GM18502 (cell line): ENCODE results near the gene LCE3E.
"Not testable (repeated sequence)": the region's sequence is repeated elsewhere in the genome, so short reads cannot be mapped to it uniquely, and the experiment has no call there.

Source experiments
- ATAC-seq: cut with Tn5 transposase; IDR thresholded peaks from one replicate; pipeline ENCODE4 v1.9.1; 2021; ENCODE audit warnings: mild to moderate bottlenecking; ENCODE audit not compliant: unreplicated experiment, poor library complexity

The LCE3E gene, protein sequence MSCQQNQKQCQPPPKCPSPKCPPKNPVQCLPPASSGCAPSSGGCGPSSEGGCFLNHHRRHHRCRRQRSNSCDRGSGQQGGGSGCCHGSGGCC

DNA sequence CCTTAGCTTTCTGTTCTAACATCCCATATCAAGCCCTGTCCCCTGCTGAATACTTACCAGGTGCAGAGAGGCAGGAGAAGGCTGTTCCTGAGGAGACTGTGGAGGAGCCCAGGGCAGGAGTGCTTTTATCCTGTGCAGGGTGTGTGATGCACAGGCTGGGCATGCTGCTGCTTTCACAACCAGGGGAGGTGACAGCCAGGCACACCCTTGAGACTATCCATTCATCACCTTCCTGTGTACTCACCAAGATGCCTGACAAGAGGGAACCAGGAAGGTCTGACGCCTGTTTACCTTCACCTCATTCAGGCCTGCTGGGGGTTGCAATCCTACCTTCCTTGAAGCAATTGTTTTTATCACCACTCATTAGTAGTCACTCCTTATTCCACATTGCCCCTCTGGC lies at the start of gene LCE3E:
Gene LCE3E, minus strand, starts transcription at position 100 of the 400 bp plus-strand sequence. CDS start 572 bp downstream, outside the sequence.
- ATAC-seq: no peak

GRCh38 chr1:152613511-152613910 lies 46.9 kb upstream of the LCE3E start, which contains the start of gene LCE3B:
Gene LCE3B, plus strand, starts transcription at chr1:152613811. Its CDS starts 0 bp downstream, at chr1:152613811.
- ATAC-seq: no peak

GRCh38 chr1:152599934-152600333 lies 33.4 kb upstream of the LCE3E start, which contains the start of gene LCE3C:
Gene LCE3C, plus strand, starts transcription at chr1:152600234. Its CDS starts 498 bp downstream, at chr1:152600732.
- no peak for ATAC-seq

DNA sequence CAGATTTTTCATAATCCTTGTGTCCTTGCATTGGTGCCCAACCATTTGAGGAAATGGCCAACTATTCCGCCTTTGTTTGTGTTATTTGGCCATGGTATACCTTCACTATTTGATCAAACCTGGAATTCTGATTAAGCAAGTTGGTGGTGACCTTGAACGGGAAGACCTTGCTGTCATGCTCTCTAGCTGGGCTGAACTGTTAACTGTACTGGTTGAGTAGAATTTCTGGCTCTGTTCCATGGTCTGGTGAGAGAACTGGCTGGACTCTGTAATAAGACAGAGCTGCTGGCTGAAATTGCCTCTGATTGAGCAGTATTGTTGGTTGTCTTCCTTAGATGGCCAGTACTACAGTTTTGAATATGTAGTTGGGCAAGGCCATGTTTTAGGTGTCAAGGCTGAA lies 30.4 kb upstream of the LCE3E start:
- ATAC-seq: no peak

DNA sequence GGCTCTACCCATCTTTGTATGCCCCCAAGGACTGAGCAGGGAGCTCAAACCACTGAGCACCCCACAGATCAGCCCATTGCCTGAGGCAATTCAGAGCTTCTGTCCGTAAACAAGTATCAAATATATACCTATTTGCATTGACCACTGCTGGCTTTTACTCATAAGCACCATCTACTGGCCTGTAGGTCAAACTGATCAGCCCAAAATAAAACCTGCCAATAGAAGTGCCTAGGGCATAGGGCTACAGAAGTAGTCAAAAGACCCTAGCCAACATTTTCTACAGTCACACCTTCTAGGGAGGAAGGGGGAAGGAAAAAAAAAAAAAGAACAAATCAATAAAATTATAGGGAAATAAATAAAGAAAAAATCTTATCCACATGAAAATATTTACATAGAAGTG lies 19.0 kb upstream of the LCE3E start:
- no peak for ATAC-seq

DNA sequence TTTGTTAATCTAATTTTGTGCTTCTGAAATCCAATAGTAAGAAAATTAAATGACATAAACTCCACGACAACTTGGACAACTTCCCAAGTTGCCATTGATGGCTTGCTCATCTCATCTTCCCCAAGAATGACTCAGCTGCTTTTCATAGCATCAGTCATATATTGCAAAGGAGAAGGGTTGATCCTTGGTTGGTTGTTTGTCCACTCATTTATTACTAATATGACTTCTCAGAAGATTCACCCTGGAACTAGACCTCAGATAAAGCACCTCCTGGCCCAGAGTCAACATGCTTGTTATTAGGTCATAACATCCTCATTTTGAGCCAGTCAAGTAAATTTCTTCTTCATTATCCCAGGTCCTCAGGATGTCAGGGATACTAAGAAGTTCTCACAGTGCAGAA lies 16.1 kb upstream of the LCE3E start:
- ATAC-seq: no peak

- no peak for ATAC-seq
These were observed 13.9 kb upstream of the LCE3E start, which contains the start of gene LCE3D for GRCh38 chr1:152580433-152580832. Gene LCE3D, minus strand, starts transcription at chr1:152580516. Its CDS starts 580 bp downstream, at chr1:152579936.

DNA sequence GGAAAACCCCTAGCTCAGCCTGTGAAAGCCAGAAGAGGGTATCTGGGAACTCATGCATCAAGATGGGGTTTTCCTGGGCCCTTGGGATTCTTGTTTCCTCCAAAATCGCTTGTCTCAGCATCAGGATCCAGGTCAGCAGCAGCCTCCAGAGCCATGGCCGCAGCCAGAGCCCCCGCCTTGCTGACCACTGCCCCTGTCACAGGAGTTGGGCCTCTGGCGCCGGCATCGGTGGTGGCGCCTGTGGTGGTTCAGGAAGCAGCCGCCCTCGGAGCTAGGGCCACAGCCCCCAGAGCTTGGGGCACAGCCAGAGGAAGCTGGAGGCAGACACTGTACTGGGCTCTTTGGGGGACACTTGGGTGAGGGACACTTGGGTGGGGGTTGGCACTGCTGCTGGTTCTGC lies 12.9 kb upstream of the LCE3E start:
- not testable (repeated sequence) for ATAC-seq

DNA sequence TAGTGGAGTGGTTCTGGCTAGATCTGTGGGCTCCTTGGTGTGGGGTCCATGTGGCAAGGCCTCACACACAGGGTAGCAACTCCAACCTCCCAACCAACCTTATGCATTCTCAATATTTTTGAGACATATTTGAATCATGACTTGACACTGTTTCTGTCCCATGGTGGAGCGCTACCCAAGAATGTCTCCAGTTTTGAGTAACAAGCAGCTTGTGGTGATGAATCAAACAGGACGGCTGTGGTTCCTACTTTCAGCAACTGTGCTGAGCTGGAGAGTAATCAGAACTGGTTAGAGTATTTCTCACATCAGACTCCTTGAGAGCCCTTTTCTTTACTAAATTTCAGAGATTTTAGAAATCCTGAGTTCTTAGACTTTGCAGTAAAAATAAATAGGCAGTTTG lies 10.6 kb upstream of the LCE3E start:
- no peak for ATAC-seq

- no peak for ATAC-seq
These were observed 905 bp downstream of the LCE3E start for GRCh38 chr1:152565535-152566215.

DNA sequence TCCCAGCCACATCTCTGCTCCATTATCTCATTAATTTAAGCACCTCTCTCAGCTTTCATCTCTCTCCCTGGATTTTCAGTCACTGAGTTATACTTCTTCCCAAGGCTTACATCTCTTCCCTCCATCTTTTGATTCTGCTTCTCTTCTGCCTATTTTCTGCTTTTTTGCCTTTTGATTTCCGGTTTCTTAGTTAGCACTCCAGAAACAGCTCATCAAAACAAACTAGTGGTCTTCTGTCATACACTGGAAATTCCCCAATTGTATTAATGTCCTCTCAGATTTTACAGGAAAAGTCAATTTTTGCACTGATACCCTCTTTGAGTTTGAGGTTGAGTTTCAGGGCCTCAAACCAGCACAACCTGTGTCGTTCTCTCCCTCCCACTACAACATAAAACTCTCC lies 1.5 kb downstream of the LCE3E start:
- no peak for ATAC-seq

- ATAC-seq: not testable (repeated sequence)
These were observed 18.2 kb downstream of the LCE3E start for GRCh38 chr1:152548358-152548757.

DNA sequence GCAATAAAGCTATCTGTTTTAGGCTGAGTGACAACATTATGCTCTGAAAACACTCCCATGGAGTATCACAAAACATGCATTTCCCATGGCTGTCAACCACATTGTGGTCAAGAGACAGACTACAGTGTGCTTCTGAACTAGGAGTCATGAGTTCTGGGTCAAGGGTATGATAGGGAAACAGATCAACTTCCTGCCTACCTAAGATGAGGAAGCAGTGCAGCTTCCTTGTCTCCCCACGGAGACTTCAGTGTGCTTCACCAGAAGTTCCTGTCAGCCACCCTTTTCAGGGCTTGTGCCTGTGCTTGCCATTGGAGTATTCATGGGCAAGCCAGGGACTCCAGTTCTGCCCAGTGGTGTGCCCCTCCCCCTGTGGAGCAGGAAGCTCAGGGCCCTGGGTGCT lies 19.9 kb downstream of the LCE3E start:
- no peak for ATAC-seq

GRCh38 chr1:152543820-152544219 lies 22.8 kb downstream of the LCE3E start:
- no peak for ATAC-seq

DNA sequence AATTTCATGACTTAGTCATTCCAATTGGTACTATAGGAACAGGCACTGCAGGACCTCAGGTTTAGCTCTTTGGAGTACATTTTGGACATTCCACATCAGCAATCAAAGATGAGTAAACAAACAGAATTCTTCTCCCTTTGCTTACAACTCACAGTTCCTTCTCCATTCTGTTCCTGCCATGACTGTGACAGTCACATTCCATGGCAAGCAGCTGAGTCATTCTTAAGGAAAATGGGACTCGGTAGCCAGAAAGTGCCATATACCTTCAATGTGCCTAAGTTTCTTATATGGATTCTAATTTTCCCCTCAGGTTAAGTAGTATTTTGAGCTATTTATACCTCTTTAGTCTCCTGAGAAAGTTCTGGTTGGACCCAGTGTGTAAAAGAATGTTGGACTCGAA lies 26.7 kb downstream of the LCE3E start:
- ATAC-seq: no peak

DNA sequence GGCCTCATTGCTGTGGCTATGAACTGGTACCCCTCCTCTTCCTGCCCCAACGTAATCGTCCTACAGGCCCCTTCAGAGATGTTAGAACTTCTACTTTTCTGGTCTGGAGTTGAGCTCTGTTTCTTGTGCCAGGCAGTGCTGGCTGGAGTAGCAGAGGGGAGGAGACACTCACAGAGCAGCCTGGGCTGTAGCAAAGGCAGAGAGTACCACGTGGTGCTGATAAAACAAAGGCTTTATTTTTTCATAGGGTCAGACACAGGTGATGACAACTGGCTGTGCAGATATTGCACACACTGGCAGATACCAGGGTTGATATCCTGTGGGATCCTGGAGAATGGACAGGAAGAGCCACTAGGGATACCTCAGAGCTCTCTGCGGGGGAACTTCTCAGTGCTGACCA lies 29.1 kb downstream of the LCE3E start:
- no peak for ATAC-seq

DNA sequence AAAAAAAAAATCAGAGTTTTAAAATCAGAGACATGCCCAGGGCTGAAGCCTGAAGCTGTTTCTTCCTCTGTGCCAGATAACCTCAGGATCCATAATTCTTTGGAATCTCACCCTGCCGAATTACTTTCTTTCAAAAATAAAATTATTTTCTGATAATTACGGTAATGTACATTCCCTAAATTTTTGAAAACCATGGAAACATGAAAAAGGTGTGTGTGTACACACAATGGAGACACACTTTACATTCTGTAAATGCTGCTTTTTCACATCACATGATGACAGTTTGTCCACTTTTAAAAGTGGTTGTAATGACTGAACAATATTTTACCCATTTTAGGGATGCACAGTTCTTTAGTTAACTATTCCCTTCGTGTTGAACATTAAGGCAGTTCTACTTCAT lies 30.8 kb downstream of the LCE3E start:
- no peak for ATAC-seq

DNA sequence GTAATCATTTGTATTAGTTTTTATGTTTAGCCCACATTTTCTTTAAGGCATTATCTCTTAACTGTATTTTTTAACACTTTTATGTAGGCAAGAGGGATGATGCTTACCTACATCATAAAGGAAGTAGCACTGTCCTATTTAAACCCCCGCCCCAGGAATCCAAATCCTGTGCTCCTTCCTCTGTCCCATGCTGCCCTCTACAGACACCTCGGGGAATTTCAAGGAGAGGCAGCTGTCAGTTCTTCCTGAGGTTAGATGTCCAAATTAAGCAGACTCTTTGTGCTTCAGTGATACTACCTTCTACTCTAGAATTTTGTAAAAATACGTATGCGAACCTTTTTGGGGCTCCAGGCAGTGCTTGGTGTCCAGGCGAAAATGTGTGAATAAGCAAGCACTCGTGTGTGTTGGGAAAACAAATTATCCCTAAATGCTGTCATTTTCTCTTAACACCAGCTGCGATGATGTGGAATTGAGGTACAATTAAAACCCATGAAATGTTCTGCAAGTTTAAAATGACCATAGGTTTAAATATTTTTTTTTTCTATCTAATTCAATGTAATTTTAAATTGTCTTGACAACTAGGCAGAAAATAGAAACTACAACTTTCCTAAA lies 33.1 kb downstream of the LCE3E start:
- ATAC-seq: no peak

GRCh38 chr1:152525080-152525641 lies 41.4 kb downstream of the LCE3E start:
- ATAC-seq: no peak

DNA sequence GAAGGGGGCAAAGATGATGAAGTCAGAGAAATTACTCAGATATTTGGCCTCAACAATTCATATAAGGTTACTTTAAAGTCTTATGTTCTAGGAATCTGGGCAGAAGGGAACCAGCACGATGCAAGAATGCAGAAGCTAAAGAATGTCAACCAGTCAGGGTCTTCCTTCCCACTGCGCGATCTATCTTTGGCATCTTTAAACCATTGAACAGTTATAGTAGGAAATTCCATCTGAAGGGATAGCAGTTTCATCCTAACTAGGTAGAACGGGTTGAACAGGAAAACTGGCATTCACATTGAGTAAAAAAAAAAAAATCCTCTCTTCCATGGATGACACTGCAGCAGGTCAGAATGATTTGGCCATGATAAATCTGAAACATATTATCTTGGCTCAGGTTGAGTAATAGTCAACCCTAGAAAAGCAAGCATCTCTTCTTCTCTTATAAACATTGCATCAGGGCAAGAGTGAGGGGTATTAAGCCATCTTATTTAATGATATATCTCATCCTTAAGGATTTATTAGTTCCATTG lies 46.0 kb downstream of the LCE3E start:
- ATAC-seq: no peak

GRCh38 chr1:152519851-152520250 lies 46.7 kb downstream of the LCE3E start:
- no peak for ATAC-seq
